Measurements from ENCODE around the gene PPT2.
A peak's percentile ranks its signal among the peaks of the same experiment; 100 is the strongest.

Gene PPT2

GRCh38 chr6:32118782-32119628 is 34.9 kb upstream of the PPT2 start:
- peaks cover 0 to 14% (median 8%) of the 10 kb centered on the region in 4 donors for H3K4me1 ChIP-seq
- no peaks in the 10 kb centered on the region for H3K9me3 ChIP-seq
- H3K36me3 ChIP-seq = peaks cover 55 to 93% (median 70%) of the 10 kb centered on the region in 3 donors
- no peak overlapping the region for H3K4me3 ChIP-seq
- peak overlapping the region; percentile 37 to 68 for H3K27ac ChIP-seq
- H3K27me3 ChIP-seq = no peaks in the 10 kb centered on the region
- intact Hi-C loops (cut with DNase I; ENCODE audit: low total_unique reads) = loop anchor here (2.0 kb wide), 1 partner anchor 36 kb away; the partner anchor contains the start of gene PPT2
- TF ChIP-seq, protein P1, sequence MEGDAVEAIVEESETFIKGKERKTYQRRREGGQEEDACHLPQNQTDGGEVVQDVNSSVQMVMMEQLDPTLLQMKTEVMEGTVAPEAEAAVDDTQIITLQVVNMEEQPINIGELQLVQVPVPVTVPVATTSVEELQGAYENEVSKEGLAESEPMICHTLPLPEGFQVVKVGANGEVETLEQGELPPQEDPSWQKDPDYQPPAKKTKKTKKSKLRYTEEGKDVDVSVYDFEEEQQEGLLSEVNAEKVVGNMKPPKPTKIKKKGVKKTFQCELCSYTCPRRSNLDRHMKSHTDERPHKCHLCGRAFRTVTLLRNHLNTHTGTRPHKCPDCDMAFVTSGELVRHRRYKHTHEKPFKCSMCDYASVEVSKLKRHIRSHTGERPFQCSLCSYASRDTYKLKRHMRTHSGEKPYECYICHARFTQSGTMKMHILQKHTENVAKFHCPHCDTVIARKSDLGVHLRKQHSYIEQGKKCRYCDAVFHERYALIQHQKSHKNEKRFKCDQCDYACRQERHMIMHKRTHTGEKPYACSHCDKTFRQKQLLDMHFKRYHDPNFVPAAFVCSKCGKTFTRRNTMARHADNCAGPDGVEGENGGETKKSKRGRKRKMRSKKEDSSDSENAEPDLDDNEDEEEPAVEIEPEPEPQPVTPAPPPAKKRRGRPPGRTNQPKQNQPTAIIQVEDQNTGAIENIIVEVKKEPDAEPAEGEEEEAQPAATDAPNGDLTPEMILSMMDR (IDR thresholded peaks at IDR 0.05) = peak; percentile 91 to 93
- peak; percentile 82 to 93 for DNase-seq

DNA sequence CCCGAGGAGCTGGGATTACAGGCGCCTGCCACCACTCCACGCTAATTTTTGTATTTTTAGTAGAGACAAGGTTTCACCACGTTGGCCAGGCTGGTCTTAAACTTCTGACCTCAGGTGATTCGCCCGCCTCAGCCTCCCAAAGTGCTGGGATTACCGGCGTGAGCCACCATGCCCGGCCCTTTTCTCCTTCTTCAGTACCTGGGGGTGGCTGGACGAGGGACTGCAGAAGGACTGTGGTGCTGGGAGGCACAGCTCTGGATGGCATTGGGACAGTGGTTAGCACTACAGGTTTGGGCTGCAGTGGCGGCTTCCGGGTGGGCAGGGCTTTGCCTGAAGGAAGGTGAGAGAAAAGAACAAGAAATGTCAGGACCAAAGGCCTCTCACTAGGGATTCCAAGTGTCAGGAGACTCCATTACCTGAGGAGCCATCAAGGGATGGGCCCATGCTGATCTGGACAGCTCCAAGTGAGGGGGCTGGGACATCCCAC is 33.3 kb upstream of the PPT2 start:
- Histone ChIP-seq H3K4me3 (no peak overlapping the region), H3K9me3 (no peaks in the 10 kb centered on the region), H3K27me3 (no peaks in the 10 kb centered on the region), H3K36me3 (peaks cover 70 to 97% (median 83%) of the 10 kb centered on the region in 3 donors), H3K27ac (no peak overlapping the region), H3K4me1 (peaks cover 0 to 8% (median 4%) of the 10 kb centered on the region in 4 donors)
- TF ChIP-seq, protein P1 (IDR thresholded peaks at IDR 0.05) = no peak
- no peak for DNase-seq
- intact Hi-C loops (cut with DNase I; ENCODE audit: low total_unique reads) = no loop called here

GRCh38 chr6:32123681-32124080 is 30.3 kb upstream of the PPT2 start:
- H3K27me3 ChIP-seq = no peaks in the 10 kb centered on the region
- H3K27ac ChIP-seq = no peak overlapping the region
- no peak overlapping the region for H3K4me3 ChIP-seq
- peaks cover 59 to 80% (median 61%) of the 10 kb centered on the region in 3 donors for H3K36me3 ChIP-seq
- DNase-seq = no peak
- peaks cover 0 to 29% (median 26%) of the 10 kb centered on the region in 4 donors for H3K4me1 ChIP-seq
- intact Hi-C loops (cut with DNase I; ENCODE audit: low total_unique reads) = no loop called here
- H3K9me3 ChIP-seq = no peaks in the 10 kb centered on the region
- TF ChIP-seq, protein P1 (IDR thresholded peaks at IDR 0.05) = no peak

DNA sequence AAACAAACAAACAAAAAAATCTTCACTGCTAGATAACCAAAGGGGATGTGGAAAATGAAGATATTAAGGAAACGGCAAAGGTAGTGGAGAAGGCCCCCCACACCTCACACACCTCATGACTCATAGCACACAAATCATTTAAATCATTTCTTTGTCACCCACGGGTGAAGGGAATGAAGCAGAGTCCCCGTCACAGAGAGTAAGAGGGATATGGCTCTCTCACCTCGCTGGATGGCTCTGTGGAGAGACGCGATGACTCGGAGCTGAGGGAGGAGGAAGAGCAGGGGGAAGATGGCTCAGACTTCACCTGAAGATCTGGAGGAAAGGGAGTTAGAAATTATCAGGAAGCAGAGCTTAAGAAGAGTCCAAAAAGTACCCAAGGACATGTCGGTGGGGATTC is 27.1 kb upstream of the PPT2 start:
- TF ChIP-seq, protein P1 (IDR thresholded peaks at IDR 0.05) = no peak
- Histone ChIP-seq H3K9me3 (no peaks in the 10 kb centered on the region), H3K4me3 (peak overlapping the region; percentile 65 to 94), H3K27me3 (no peaks in the 10 kb centered on the region), H3K27ac (peak overlapping the region; percentile 89 to 93), H3K36me3 (peaks cover 39 to 51% (median 43%) of the 10 kb centered on the region in 3 donors), H3K4me1 (peaks cover 0 to 43% (median 34%) of the 10 kb centered on the region in 4 donors)
- DNase-seq = no peak
- intact Hi-C loops (cut with DNase I; ENCODE audit: low total_unique reads) = no loop called here

DNA sequence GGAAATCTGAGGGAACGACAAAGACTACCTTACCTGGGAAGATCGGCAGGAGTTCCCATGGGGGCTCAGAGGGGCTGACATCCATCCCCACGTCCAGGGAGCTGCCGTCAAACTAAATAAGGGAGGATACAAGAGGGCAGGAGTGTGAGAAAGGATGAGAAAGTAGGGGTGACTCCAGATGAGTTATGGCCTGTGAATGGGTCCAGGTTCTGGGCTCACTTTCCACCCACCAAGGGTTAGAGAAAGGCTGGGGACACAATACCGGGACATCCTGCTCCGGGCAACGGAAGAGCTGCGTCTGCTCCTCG is 26.6 kb upstream of the PPT2 start:
- H3K4me1 ChIP-seq = peaks cover 0 to 43% (median 34%) of the 10 kb centered on the region in 4 donors
- peak overlapping the region; percentile 65 to 94 for H3K4me3 ChIP-seq
- H3K27ac ChIP-seq = peak overlapping the region; percentile 89 to 93
- no peaks in the 10 kb centered on the region for H3K27me3 ChIP-seq
- peaks cover 35 to 46% (median 38%) of the 10 kb centered on the region in 3 donors for H3K36me3 ChIP-seq
- no peak for DNase-seq
- no peaks in the 10 kb centered on the region for H3K9me3 ChIP-seq
- TF ChIP-seq, protein P1 (IDR thresholded peaks at IDR 0.05) = no peak
- intact Hi-C loops (cut with DNase I; ENCODE audit: low total_unique reads) = no loop called here
